Stimulated activated CD4-positive, alpha-beta T cell treated with anti-CD3 and anti-CD28 coated beads, Interleukin-12 subunit alpha, Interleukin-12 subunit beta, amount 100 ng/mL, for 24 hours (primary cell): Measurements from ENCODE around the gene PDIA4.
"Not testable (repeated sequence)": the region's sequence is repeated elsewhere in the genome, so short reads cannot be mapped to it uniquely, and the experiment has no call there.

Source experiments
- DNase-seq, 2 experiments: peaks; one replicate each; pipeline ENCODE4 v3.0.0-alpha.2; 2020; ENCODE audit warnings: low read depth in 2 of 2

Gene PDIA4

GRCh38 chr7:149036676-149037075, 8.4 kb upstream of the PDIA4 start:
- DNase-seq, result no peak

- DNase-seq, result no peak
Observed at GRCh38 chr7:149031353-149031910, 3.1 kb upstream of the PDIA4 start.

- DNase-seq, result not testable (repeated sequence)
Observed at GRCh38 chr7:149030439-149030838, 2.1 kb upstream of the PDIA4 start.

GRCh38 chr7:149027611-149028345, 527 bp downstream of the PDIA4 start:
- peak in 1 of 2 experiments; percentile 17 for DNase-seq

- DNase-seq, result no peak
Observed at GRCh38 chr7:149027055-149027454, 1.2 kb downstream of the PDIA4 start.

- DNase-seq, result no peak
Observed at GRCh38 chr7:149023662-149024061, 4.6 kb downstream of the PDIA4 start.

- DNase-seq, result no peak
Observed at GRCh38 chr7:149022756-149023360, 5.4 kb downstream of the PDIA4 start.

- no peak for DNase-seq
Observed at GRCh38 chr7:149021725-149022062, 6.6 kb downstream of the PDIA4 start.

- DNase-seq, result no peak
Observed at GRCh38 chr7:149020483-149020882, 7.8 kb downstream of the PDIA4 start.

- no peak for DNase-seq
Observed at GRCh38 chr7:149016876-149017275, 11.4 kb downstream of the PDIA4 start.

- no peak for DNase-seq
Observed at GRCh38 chr7:149014309-149014708, 14.0 kb downstream of the PDIA4 start.

GRCh38 chr7:149013876-149014275, 14.4 kb downstream of the PDIA4 start:
- DNase-seq, result no peak

- DNase-seq, result not testable (repeated sequence)
Observed at GRCh38 chr7:149012730-149013129, 15.6 kb downstream of the PDIA4 start.

- DNase-seq, result no peak
Observed at GRCh38 chr7:149011491-149011890, 16.8 kb downstream of the PDIA4 start.

- no peak for DNase-seq
Observed at GRCh38 chr7:149010451-149010850, 17.9 kb downstream of the PDIA4 start.

GRCh38 chr7:149009527-149009926, 18.8 kb downstream of the PDIA4 start:
- DNase-seq, result no peak

- DNase-seq, result no peak
Observed at GRCh38 chr7:149007611-149008010, 20.7 kb downstream of the PDIA4 start.

- DNase-seq, result no peak
Observed at GRCh38 chr7:149007146-149007545, 21.2 kb downstream of the PDIA4 start.

- DNase-seq, result no peak
Observed at GRCh38 chr7:149006345-149006725, 22.0 kb downstream of the PDIA4 start.

GRCh38 chr7:149005427-149006344, 22.6 kb downstream of the PDIA4 start:
- DNase-seq, result peak; percentile 60 to 81

GRCh38 chr7:149004405-149005370, 23.6 kb downstream of the PDIA4 start:
- DNase-seq, result no peak
